Measurements from ENCODE around the gene NDUFA9.

The NDUFA9 gene

GRCh38 chr12:4648104-4648500, 812 bp upstream of the NDUFA9 start:
- peak overlapping the region; percentile 76 for H3K4me2 ChIP-seq (ENCODE audit: low read length)
- H3K79me2 ChIP-seq = peaks cover 20% of the 10 kb centered on the region
- H3K4me3 ChIP-seq (ENCODE audit: low read depth, low read length) = peak overlapping the region; percentile 87
- peak overlapping the region; percentile 81 for H3K27ac ChIP-seq
- H3K27me3 ChIP-seq (ENCODE audit: control insufficient read depth, insufficient read depth, low read length) = no peaks in the 10 kb centered on the region
- peak overlapping the region; percentile 99 for H2AFZ ChIP-seq
- no peaks in the 10 kb centered on the region for H3K9me3 ChIP-seq (ENCODE audit: control insufficient read depth, low read length)
- H3K4me1 ChIP-seq = peaks cover 16% of the 10 kb centered on the region
- TF ChIP-seq CTCF (IDR thresholded peaks at IDR 0.05) = no peak
- no peaks in the 10 kb centered on the region for H3K36me3 ChIP-seq (ENCODE audit: control insufficient read depth, insufficient read depth, low read length)
- H3K9ac ChIP-seq = no peak overlapping the region

- Histone ChIP-seq H3K9ac (peak overlapping the region; percentile 84), H3K27ac (peak overlapping the region; percentile 81), H2AFZ (peak overlapping the region; percentile 99), H3K79me2 (peaks cover 20% of the 10 kb centered on the region), H3K9me3 (ENCODE audit: control insufficient read depth, low read length) (no peaks in the 10 kb centered on the region), H3K4me1 (peaks cover 16% of the 10 kb centered on the region), H3K4me2 (ENCODE audit: low read length) (peak overlapping the region; percentile 76), H3K4me3 (ENCODE audit: low read depth, low read length) (peak overlapping the region; percentile 87), H3K36me3 (ENCODE audit: control insufficient read depth, insufficient read depth, low read length) (no peaks in the 10 kb centered on the region), H3K27me3 (ENCODE audit: control insufficient read depth, insufficient read depth, low read length) (no peaks in the 10 kb centered on the region)
- TF ChIP-seq CTCF (IDR thresholded peaks at IDR 0.05) = no peak
Observed at GRCh38 chr12:4649358-4649661, 396 bp downstream of the NDUFA9 start.

- H3K4me1 ChIP-seq = peaks cover 13% of the 10 kb centered on the region
- H3K9me3 ChIP-seq (ENCODE audit: control insufficient read depth, low read length) = no peaks in the 10 kb centered on the region
- no peaks in the 10 kb centered on the region for H3K27me3 ChIP-seq (ENCODE audit: control insufficient read depth, insufficient read depth, low read length)
- no peaks in the 10 kb centered on the region for H3K36me3 ChIP-seq (ENCODE audit: control insufficient read depth, insufficient read depth, low read length)
- no peak overlapping the region for H2AFZ ChIP-seq
- no peak overlapping the region for H3K9ac ChIP-seq
- H3K27ac ChIP-seq = no peak overlapping the region
- peaks cover 20% of the 10 kb centered on the region for H3K79me2 ChIP-seq
- H3K4me2 ChIP-seq (ENCODE audit: low read length) = no peak overlapping the region
- no peak for TF ChIP-seq CTCF (IDR thresholded peaks at IDR 0.05)
- no peak overlapping the region for H3K4me3 ChIP-seq (ENCODE audit: low read depth, low read length)
Observed at GRCh38 chr12:4653257-4653656, 4.3 kb downstream of the NDUFA9 start.

GRCh38 chr12:4653691-4654090, 4.8 kb downstream of the NDUFA9 start:
- no peak for TF ChIP-seq CTCF (IDR thresholded peaks at IDR 0.05)
- Histone ChIP-seq H3K79me2 (peaks cover 20% of the 10 kb centered on the region), H3K4me2 (ENCODE audit: low read length) (no peak overlapping the region), H3K27me3 (ENCODE audit: control insufficient read depth, insufficient read depth, low read length) (no peaks in the 10 kb centered on the region), H2AFZ (no peak overlapping the region), H3K9me3 (ENCODE audit: control insufficient read depth, low read length) (no peaks in the 10 kb centered on the region), H3K4me1 (peaks cover 13% of the 10 kb centered on the region), H3K27ac (no peak overlapping the region), H3K4me3 (ENCODE audit: low read depth, low read length) (no peak overlapping the region), H3K9ac (no peak overlapping the region), H3K36me3 (ENCODE audit: control insufficient read depth, insufficient read depth, low read length) (no peaks in the 10 kb centered on the region)

GRCh38 chr12:4663971-4664505, 15.1 kb downstream of the NDUFA9 start:
- Histone ChIP-seq H3K4me2 (ENCODE audit: low read length) (no peak overlapping the region), H3K9ac (no peak overlapping the region), H3K4me1 (no peaks in the 10 kb centered on the region), H3K4me3 (ENCODE audit: low read depth, low read length) (no peak overlapping the region), H3K36me3 (ENCODE audit: control insufficient read depth, insufficient read depth, low read length) (no peaks in the 10 kb centered on the region), H3K27ac (no peak overlapping the region), H3K9me3 (ENCODE audit: control insufficient read depth, low read length) (no peaks in the 10 kb centered on the region), H3K79me2 (no peaks in the 10 kb centered on the region), H3K27me3 (ENCODE audit: control insufficient read depth, insufficient read depth, low read length) (no peaks in the 10 kb centered on the region), H2AFZ (no peak overlapping the region)
- no peak for TF ChIP-seq CTCF (IDR thresholded peaks at IDR 0.05)

All from parathyroid adenoma (tissue), 2 donors.